Erythroblast (primary cell): ENCODE measurements around the gene RPUSD1.

Source experiments
- GATA1 ChIP-seq: IDR thresholded peaks from 2 replicates; pipeline ENCODE4 v1.6.1; 2011; ENCODE audit warnings: low read depth, mild to moderate bottlenecking, control low read depth, low read length, moderate library complexity
- POLR2A ChIP-seq: IDR thresholded peaks from 2 replicates; pipeline ENCODE4 v1.6.1; 2011; ENCODE audit warnings: mild to moderate bottlenecking, low read length

GRCh38 chr16:764184-764750 lies 23.9 kb downstream of the RPUSD1 start:
- no peak for TF ChIP-seq POLR2A
- no peak for TF ChIP-seq GATA1
